Activated T-helper 2 cell treated with anti-CD3 and anti-CD28 coated beads, Interferon-gamma antibody, Interleukin-2, Interleukin-4, amounts not matched to agents 10 μg/mL and 5 μg/mL and 100 μg/mL, durations not matched to agents 14 hours and 24 hours and 36 hours (primary cell): ENCODE results near the gene ORM2. TPM values are rescaled to one million over a fixed set of nuclear protein-coding genes. Genes with fewer than 3 reads are reported as not detected.
A peak's percentile ranks its signal among the peaks of the same experiment; 100 is the strongest.

ENCODE experiments used
- DNase-seq: peaks from one replicate; pipeline ENCODE4 v3.0.0; 2021; ENCODE audit warnings: low spot score
- H3K27ac Mint-ChIP-seq: one replicate; pipeline ENCODE4 v1.8.0; 2021; ENCODE audit warnings: mixed read lengths
- H3K27me3 Mint-ChIP-seq: one replicate; pipeline ENCODE4 v1.8.0; 2021; ENCODE audit warnings: low read depth, mixed read lengths
- H3K36me3 Mint-ChIP-seq: one replicate; pipeline ENCODE4 v1.8.0; 2021; ENCODE audit warnings: low read depth, mixed read lengths
- H3K4me1 Mint-ChIP-seq: one replicate; pipeline ENCODE4 v1.8.0; 2021; ENCODE audit warnings: low read depth, mixed read lengths
- H3K4me3 Mint-ChIP-seq: one replicate; pipeline ENCODE4 v1.8.0; 2021; ENCODE audit warnings: low read depth, mild to moderate bottlenecking, moderate library complexity, mixed read lengths
- H3K9me3 Mint-ChIP-seq: one replicate; pipeline ENCODE4 v1.8.0; 2021; ENCODE audit warnings: mixed read lengths
- intact Hi-C: fragments of 100-400 bp; cut with micrococcal nuclease; formaldehyde crosslinking; loops from one replicate; pipeline ENCODE4 v1.15.1; 2023
- total RNA-seq: library from RNA; stranded (reverse); gene quantifications from 2 replicates; pipeline ENCODE4 v1.2.3, GENCODE V29; 2022

The ORM2 gene
- total RNA-seq, 1 donor from 2014 or later, result not detected

GRCh38 chr9:114287763-114288192, 41.9 kb upstream of the ORM2 start:
- no peak overlapping the region for H3K27ac Mint-ChIP-seq
- DNase-seq, result no peak
- intact Hi-C loops, result no loop called here

DNA sequence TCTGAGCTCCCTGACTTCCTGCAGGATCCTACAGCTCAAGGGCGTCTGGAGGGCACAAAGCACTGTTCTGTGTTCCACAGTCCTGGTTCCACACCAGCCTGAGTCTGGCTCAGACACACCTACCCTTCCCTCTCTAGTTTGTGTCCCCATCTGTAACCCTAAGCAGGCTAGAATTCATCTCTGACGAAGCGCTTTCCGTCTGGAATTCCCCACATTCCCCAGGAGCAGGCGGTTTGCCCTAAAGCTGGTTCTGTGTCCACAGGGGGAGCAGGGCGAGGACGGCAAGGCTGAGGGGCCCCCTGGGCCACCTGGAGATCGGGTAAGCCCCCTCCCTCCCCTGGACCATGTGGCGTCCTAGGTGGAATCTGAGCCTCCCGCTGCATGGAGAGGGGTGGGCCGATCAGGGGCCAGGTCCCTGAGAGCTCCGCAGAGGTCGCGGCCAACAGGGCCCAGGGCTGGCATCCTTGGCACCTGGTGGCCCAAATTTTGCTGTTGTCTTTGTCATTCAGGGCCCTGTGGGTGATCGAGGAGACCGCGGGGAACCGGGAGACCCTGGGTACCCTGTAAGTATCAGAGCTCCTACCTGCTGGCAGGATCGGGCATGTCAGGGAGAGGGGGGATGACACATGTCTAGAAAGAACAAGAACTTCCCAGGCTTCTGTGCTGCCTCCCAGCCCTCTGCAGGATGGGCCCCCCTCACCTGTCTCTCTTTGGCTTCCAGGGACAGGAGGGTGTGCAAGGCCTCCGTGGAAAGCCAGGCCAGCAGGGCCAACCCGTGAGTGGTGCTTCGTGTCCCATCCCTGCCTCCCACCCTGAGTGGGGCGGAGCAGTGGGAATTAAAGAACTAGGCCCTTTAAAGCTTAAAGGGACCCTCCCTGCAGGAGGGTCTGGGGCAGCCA, 41.2 kb upstream of the ORM2 start:
- intact Hi-C loops, result no loop called here
- H3K4me1 Mint-ChIP-seq, result no peaks in the 10 kb centered on the region
- no peaks in the 10 kb centered on the region for H3K36me3 Mint-ChIP-seq
- H3K27ac Mint-ChIP-seq, result no peak overlapping the region
- no peak for DNase-seq
- H3K9me3 Mint-ChIP-seq, result no peaks in the 10 kb centered on the region
- H3K4me3 Mint-ChIP-seq, result no peak overlapping the region
- peaks cover 3% of the 10 kb centered on the region for H3K27me3 Mint-ChIP-seq

More at GRCh38 chr9:114287763-114288192, 41.9 kb upstream of the ORM2 start:
- no peak overlapping the region for H3K4me3 Mint-ChIP-seq
- H3K27me3 Mint-ChIP-seq, result peaks cover 1% of the 10 kb centered on the region
- no peaks in the 10 kb centered on the region for H3K9me3 Mint-ChIP-seq
- no peaks in the 10 kb centered on the region for H3K36me3 Mint-ChIP-seq
- no peaks in the 10 kb centered on the region for H3K4me1 Mint-ChIP-seq

DNA sequence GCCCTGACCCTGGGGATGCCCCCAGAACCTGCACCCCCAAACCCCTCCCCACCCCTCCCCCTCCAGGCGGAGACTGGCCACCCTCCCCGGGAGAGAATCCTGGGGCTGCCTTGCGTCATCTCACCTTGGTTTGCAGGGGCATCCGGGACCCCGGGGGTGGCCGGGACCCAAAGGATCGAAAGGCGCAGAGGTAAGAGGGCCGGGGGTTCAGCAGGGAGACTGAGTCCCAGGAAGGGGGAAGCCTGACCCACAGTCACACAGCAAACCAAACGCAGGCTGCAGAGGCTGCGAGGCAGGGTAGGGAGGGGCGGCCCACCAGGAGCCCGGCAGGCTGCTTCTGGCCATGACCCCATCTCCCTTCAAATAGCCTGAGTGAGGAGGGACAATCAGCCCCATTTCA, 40.6 kb upstream of the ORM2 start:
- H3K27me3 Mint-ChIP-seq, result peaks cover 3% of the 10 kb centered on the region
- no peak for DNase-seq
- no peak overlapping the region for H3K4me3 Mint-ChIP-seq
- intact Hi-C loops, result no loop called here
- no peaks in the 10 kb centered on the region for H3K4me1 Mint-ChIP-seq
- no peak overlapping the region for H3K27ac Mint-ChIP-seq
- H3K36me3 Mint-ChIP-seq, result no peaks in the 10 kb centered on the region
- no peaks in the 10 kb centered on the region for H3K9me3 Mint-ChIP-seq

GRCh38 chr9:114289571-114290481, 39.8 kb upstream of the ORM2 start:
- H3K27me3 Mint-ChIP-seq, result peaks cover 3% of the 10 kb centered on the region
- H3K9me3 Mint-ChIP-seq, result peaks cover 5% of the 10 kb centered on the region
- H3K4me3 Mint-ChIP-seq, result no peak overlapping the region
- H3K27ac Mint-ChIP-seq, result no peak overlapping the region
- no peak for DNase-seq
- H3K4me1 Mint-ChIP-seq, result no peaks in the 10 kb centered on the region
- H3K36me3 Mint-ChIP-seq, result no peaks in the 10 kb centered on the region
- intact Hi-C loops, result no loop called here

GRCh38 chr9:114290561-114290986, 39.1 kb upstream of the ORM2 start:
- peaks cover 3% of the 10 kb centered on the region for H3K27me3 Mint-ChIP-seq
- peaks cover 10% of the 10 kb centered on the region for H3K9me3 Mint-ChIP-seq
- no peak for DNase-seq
- no peak overlapping the region for H3K27ac Mint-ChIP-seq
- H3K4me1 Mint-ChIP-seq, result no peaks in the 10 kb centered on the region
- H3K4me3 Mint-ChIP-seq, result no peak overlapping the region
- H3K36me3 Mint-ChIP-seq, result peaks cover 5% of the 10 kb centered on the region
- intact Hi-C loops, result no loop called here

GRCh38 chr9:114291064-114291474, 38.6 kb upstream of the ORM2 start:
- Mint-ChIP-seq H3K27ac (no peak overlapping the region), H3K36me3 (peaks cover 5% of the 10 kb centered on the region), H3K4me3 (no peak overlapping the region), H3K27me3 (peaks cover 3% of the 10 kb centered on the region), H3K9me3 (peaks cover 13% of the 10 kb centered on the region), H3K4me1 (no peaks in the 10 kb centered on the region)
- peak; percentile 51 for DNase-seq
- intact Hi-C loops, result loop anchor here (1.0 kb wide), 2 partner anchors 136 to 183 kb away; partner anchors contain the start of gene COL27A1

GRCh38 chr9:114291886-114292590, 37.6 kb upstream of the ORM2 start:
- DNase-seq, result no peak
- Mint-ChIP-seq H3K27me3 (peaks cover 3% of the 10 kb centered on the region), H3K4me3 (no peak overlapping the region), H3K36me3 (peaks cover 5% of the 10 kb centered on the region), H3K9me3 (peaks cover 17% of the 10 kb centered on the region), H3K27ac (no peak overlapping the region), H3K4me1 (no peaks in the 10 kb centered on the region)
- intact Hi-C loops, result loop anchor here (1.0 kb wide), 2 partner anchors 137 to 184 kb away; partner anchors contain the start of gene COL27A1

DNA sequence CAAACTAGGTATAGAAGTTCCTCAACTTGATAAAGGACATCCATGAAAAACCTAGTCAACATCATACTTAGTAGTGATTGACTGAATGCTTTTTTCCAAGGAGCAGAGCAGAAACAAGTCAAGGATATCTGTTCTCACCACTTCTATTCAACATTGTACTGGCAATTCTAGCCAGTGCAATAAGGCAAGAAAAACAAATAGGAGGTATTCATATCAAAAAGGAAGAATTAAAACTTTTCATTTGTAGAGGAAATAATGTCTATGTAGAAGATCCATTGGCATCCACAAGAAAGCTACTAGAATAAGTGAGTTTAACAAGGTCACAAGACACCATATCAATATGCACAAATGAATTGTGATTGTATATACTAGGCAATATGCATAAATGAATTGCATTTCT, 35.0 kb upstream of the ORM2 start:
- intact Hi-C loops, result no loop called here
- Mint-ChIP-seq H3K9me3 (peaks cover 17% of the 10 kb centered on the region), H3K4me3 (no peak overlapping the region), H3K27ac (no peak overlapping the region), H3K4me1 (no peaks in the 10 kb centered on the region), H3K27me3 (peaks cover 6% of the 10 kb centered on the region), H3K36me3 (peaks cover 5% of the 10 kb centered on the region)
- DNase-seq, result no peak

DNA sequence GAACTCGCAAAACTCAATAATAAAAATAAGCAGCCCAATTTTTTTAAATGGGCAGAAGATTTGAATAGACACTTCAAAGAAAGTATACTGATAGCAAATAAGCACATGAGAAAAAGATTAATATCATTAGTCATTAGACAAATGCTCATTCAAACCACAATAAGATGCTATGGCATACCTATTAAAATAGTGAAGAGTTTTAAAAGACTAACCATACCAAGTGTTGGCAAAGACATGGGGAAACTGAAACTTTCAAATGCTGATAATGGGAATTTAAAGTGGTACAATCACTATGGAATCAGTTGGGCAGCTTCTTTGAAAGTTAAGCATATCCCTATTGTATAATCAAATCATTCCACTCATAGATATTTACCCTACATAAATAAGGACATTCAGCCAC, 33.3 kb upstream of the ORM2 start:
- H3K36me3 Mint-ChIP-seq, result peaks cover 5% of the 10 kb centered on the region
- no peak overlapping the region for H3K27ac Mint-ChIP-seq
- intact Hi-C loops, result no loop called here
- peaks cover 17% of the 10 kb centered on the region for H3K9me3 Mint-ChIP-seq
- H3K4me1 Mint-ChIP-seq, result no peaks in the 10 kb centered on the region
- H3K4me3 Mint-ChIP-seq, result no peak overlapping the region
- peaks cover 6% of the 10 kb centered on the region for H3K27me3 Mint-ChIP-seq
- DNase-seq, result no peak

GRCh38 chr9:114299286-114300152, 30.1 kb upstream of the ORM2 start:
- Mint-ChIP-seq H3K9me3 (peaks cover 15% of the 10 kb centered on the region), H3K27ac (no peak overlapping the region), H3K4me1 (no peaks in the 10 kb centered on the region), H3K36me3 (peaks cover 5% of the 10 kb centered on the region), H3K27me3 (peaks cover 3% of the 10 kb centered on the region), H3K4me3 (no peak overlapping the region)
- intact Hi-C loops, result no loop called here
- DNase-seq, result no peak

DNA sequence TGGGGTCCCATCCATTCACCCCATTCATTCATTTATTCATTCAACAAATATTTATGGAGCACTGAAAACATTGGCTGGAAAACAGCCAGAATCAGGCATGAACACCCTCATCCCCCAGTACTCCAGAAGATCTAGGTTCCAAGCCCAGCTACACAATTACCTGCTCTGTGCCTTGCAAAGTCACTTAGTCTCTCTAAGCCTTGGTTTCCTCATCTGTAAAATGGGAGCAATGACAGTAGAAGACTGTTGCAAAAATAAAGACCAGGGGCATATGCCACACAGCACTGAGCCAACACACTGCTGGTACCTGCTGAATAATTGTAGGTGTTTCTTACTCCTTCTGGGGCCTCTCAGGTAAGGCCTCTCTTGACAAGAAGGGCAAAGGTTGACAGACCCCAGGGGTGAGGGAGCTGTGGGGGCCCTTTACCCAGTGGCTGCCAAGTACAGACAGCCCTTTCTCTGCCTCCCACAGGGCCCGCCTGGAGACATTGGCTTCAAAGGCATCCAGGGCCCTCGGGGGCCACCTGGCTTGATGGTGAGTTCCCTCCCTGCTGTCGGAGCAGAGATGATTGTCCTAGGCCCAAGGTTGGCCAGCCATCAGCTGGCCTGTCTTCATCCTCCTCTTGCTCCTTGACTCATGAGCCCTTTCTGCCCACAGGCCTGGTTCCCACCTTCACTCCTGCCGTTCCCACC, 29.4 kb upstream of the ORM2 start:
- Mint-ChIP-seq H3K4me3 (no peak overlapping the region), H3K27ac (no peak overlapping the region), H3K4me1 (no peaks in the 10 kb centered on the region), H3K36me3 (peaks cover under 1% of the 10 kb centered on the region), H3K9me3 (peaks cover 7% of the 10 kb centered on the region), H3K27me3 (peaks cover 3% of the 10 kb centered on the region)
- DNase-seq, result no peak
- intact Hi-C loops, result no loop called here
